Activated T-cell treated with anti-CD3 and anti-CD28 coated beads for 4 hours (primary cell): ENCODE results near the gene FAM107B.

Experiments
- DNase-seq: peaks from one replicate; pipeline ENCODE4 v3.0.0-alpha.2; 2020

FAM107B gene

GRCh38 chr10:14478201-14478600 lies 296.5 kb downstream of the FAM107B start:
- no peak for DNase-seq

GRCh38 chr10:14477408-14477710 lies 297.3 kb downstream of the FAM107B start:
- no peak for DNase-seq

GRCh38 chr10:14476641-14477407 lies 297.9 kb downstream of the FAM107B start:
- no peak for DNase-seq

GRCh38 chr10:14476006-14476405 lies 298.7 kb downstream of the FAM107B start:
- no peak for DNase-seq

GRCh38 chr10:14474656-14475055 lies 300.0 kb downstream of the FAM107B start:
- no peak for DNase-seq

GRCh38 chr10:14470920-14471319 lies 303.8 kb downstream of the FAM107B start:
- DNase-seq, result no peak

GRCh38 chr10:14468726-14469125 lies 306.0 kb downstream of the FAM107B start:
- no peak for DNase-seq
